Measurements from ENCODE around the gene RPLP1.

RPLP1 gene

DNA sequence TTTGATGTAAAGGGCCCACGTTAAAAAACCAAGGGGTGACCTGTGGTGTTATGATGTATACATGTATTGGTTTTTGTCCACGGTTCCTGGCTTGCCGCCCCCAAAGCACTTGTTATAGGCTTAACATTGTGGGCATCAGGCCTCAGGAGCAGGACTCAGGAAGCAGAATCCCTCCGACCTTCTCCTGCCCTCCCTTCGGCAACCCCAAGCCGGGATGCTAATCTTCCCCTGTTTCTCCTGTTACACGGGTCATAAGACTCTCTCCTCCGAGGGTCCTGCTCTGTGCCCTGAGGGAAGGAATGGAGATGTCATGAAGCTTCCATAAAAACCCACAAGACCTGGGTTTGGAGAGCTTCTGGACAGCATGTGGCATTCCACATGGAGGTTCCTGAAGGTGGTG is 48.8 kb downstream of the RPLP1 start:
- no peak overlapping the region for H3K27ac ChIP-seq
- H3K4me3 ChIP-seq: no peak overlapping the region
- H4K20me1 ChIP-seq: no peaks in the 10 kb centered on the region
- no peaks in the 10 kb centered on the region for H3K27me3 ChIP-seq
- no peak overlapping the region for H3K4me2 ChIP-seq
- no peak for TF ChIP-seq Cebpa-rat (IDR thresholded peaks at IDR 0.05)
- H3K36me3 ChIP-seq: no peaks in the 10 kb centered on the region
- no peaks in the 10 kb centered on the region; a peak in 1 of 20 replicates for H3K4me1 ChIP-seq
- H3K9me3 ChIP-seq (replicated peaks in 1 of 11): no peaks in the 10 kb centered on the region
- no peak overlapping the region for H3K9ac ChIP-seq

- Histone ChIP-seq H3K4me1 (no peaks in the 10 kb centered on the region; a peak in 1 of 20 replicates), H3K36me3 (no peaks in the 10 kb centered on the region), H3K4me2 (no peak overlapping the region), H3K4me3 (no peak overlapping the region), H3K9ac (no peak overlapping the region), H3K9me3 (replicated peaks in 1 of 11) (no peaks in the 10 kb centered on the region), H3K27ac (no peak overlapping the region), H3K27me3 (no peaks in the 10 kb centered on the region), H4K20me1 (no peaks in the 10 kb centered on the region)
- no peak for TF ChIP-seq Cebpa-rat (IDR thresholded peaks at IDR 0.05)
Observed at GRCh38 chr15:69502470-69503045, 49.9 kb downstream of the RPLP1 start.

GRCh38 chr15:69504352-69505040 is 51.9 kb downstream of the RPLP1 start:
- H3K36me3 ChIP-seq: no peaks in the 10 kb centered on the region

More at GRCh38 chr15:69504352-69505040, 51.9 kb downstream of the RPLP1 start:
- no peaks in the 10 kb centered on the region for H4K20me1 ChIP-seq
- no peaks in the 10 kb centered on the region for H3K27me3 ChIP-seq
- H3K27ac ChIP-seq: no peak overlapping the region
- no peak overlapping the region; a peak in 1 of 22 replicates for H3K4me2 ChIP-seq
- H3K4me3 ChIP-seq: no peak overlapping the region
- H3K4me1 ChIP-seq: no peaks in the 10 kb centered on the region; a peak in 1 of 20 replicates
- TF ChIP-seq Cebpa-rat (IDR thresholded peaks at IDR 0.05): no peak
- H3K9ac ChIP-seq: no peak overlapping the region
- H3K9me3 ChIP-seq (replicated peaks in 1 of 11): 0 out of 22 replicates have a peak, but pooled peaks cover 0 to 1% (median 0%) of the 10 kb centered on the region in 11 experiments
